ENCODE data around the gene FOXP1. TPM values are rescaled to one million over a fixed set of nuclear protein-coding genes. Genes with fewer than 3 reads are reported as not detected.

The FOXP1 gene
- total and polyA plus RNA-seq, 2 experiments from 2014 or later, result 76.8 to 99.8 TPM

- no peak overlapping the region for H2AFZ ChIP-seq
- no peaks in the 10 kb centered on the region for H4K20me1 ChIP-seq (ENCODE audit: insufficient read depth, poor library complexity, severe bottlenecking)
- TF ChIP-seq EZH2phosphoT487 (IDR thresholded peaks at IDR 0.05; ENCODE audit: low read depth, severe bottlenecking, unreplicated experiment) (no peak), EZH2 (IDR thresholded peaks at IDR 0.05; ENCODE audit: borderline replicate concordance) (no peak), CTCF (IDR thresholded peaks at IDR 0.05; ENCODE audit: poor library complexity) (no peak)
- WGBS (ENCODE audit: low lambda C conversion rate, missing lambda C conversion rate), result 96% methylated on average over 5 of the region's 5 CpGs
- H3K9me2 ChIP-seq (replicated peaks; ENCODE audit: insufficient read depth), result no peaks in the 10 kb centered on the region
- no peak overlapping the region for H3K4me3 ChIP-seq
- no peak for DNase-seq (ENCODE audit: low spot score)
- no peaks in the 10 kb centered on the region for H3K9me3 ChIP-seq (ENCODE audit: low read depth)
- H3K4me2 ChIP-seq, result no peak overlapping the region
- H3K4me1 ChIP-seq (ENCODE audit: insufficient read depth), result peaks cover 27% of the 10 kb centered on the region
- no peak overlapping the region for H3K27ac ChIP-seq
- no peaks in the 10 kb centered on the region for H3K36me3 ChIP-seq (replicated peaks; ENCODE audit: insufficient read depth, low read depth)
- H3K79me2 ChIP-seq, result peaks cover 96% of the 10 kb centered on the region
- H3K27me3 ChIP-seq, result no peaks in the 10 kb centered on the region
Measured at GRCh38 chr3:71299160-71299559, 284.4 kb downstream of the FOXP1 start.

- Histone ChIP-seq H3K9me3 (ENCODE audit: low read depth) (no peaks in the 10 kb centered on the region), H3K79me2 (peaks cover 94% of the 10 kb centered on the region), H2AFZ (no peak overlapping the region), H3K27ac (no peak overlapping the region), H3K36me3 (replicated peaks; ENCODE audit: insufficient read depth, low read depth) (no peaks in the 10 kb centered on the region), H3K4me3 (no peak overlapping the region), H4K20me1 (ENCODE audit: insufficient read depth, poor library complexity, severe bottlenecking) (no peaks in the 10 kb centered on the region), H3K27me3 (no peaks in the 10 kb centered on the region), H3K9me2 (replicated peaks; ENCODE audit: insufficient read depth) (no peaks in the 10 kb centered on the region), H3K4me2 (no peak overlapping the region), H3K4me1 (ENCODE audit: insufficient read depth) (no peaks in the 10 kb centered on the region)
- 89% methylated on average over 7 of the region's 7 CpGs for WGBS (ENCODE audit: low lambda C conversion rate, missing lambda C conversion rate)
- no peak for DNase-seq (ENCODE audit: low spot score)
- TF ChIP-seq EZH2phosphoT487 (IDR thresholded peaks at IDR 0.05; ENCODE audit: low read depth, severe bottlenecking, unreplicated experiment), result no peak
- TF ChIP-seq CTCF (IDR thresholded peaks at IDR 0.05; ENCODE audit: poor library complexity), result no peak
- no peak for TF ChIP-seq EZH2 (IDR thresholded peaks at IDR 0.05; ENCODE audit: borderline replicate concordance)
Measured at GRCh38 chr3:71294919-71295318, 288.6 kb downstream of the FOXP1 start.

- H3K4me2 ChIP-seq, result no peak overlapping the region
- no peaks in the 10 kb centered on the region for H3K9me3 ChIP-seq (ENCODE audit: low read depth)
- H3K4me1 ChIP-seq (ENCODE audit: insufficient read depth), result no peaks in the 10 kb centered on the region
- peaks cover 78% of the 10 kb centered on the region for H3K79me2 ChIP-seq
- H3K27me3 ChIP-seq, result no peaks in the 10 kb centered on the region
- 90% methylated on average over 2 of the region's 2 CpGs for WGBS (ENCODE audit: low lambda C conversion rate, missing lambda C conversion rate)
- no peak overlapping the region for H3K4me3 ChIP-seq
- no peaks in the 10 kb centered on the region for H3K9me2 ChIP-seq (replicated peaks; ENCODE audit: insufficient read depth)
- no peaks in the 10 kb centered on the region for H4K20me1 ChIP-seq (ENCODE audit: insufficient read depth, poor library complexity, severe bottlenecking)
- no peaks in the 10 kb centered on the region for H3K36me3 ChIP-seq (replicated peaks; ENCODE audit: insufficient read depth, low read depth)
- no peak overlapping the region for H3K27ac ChIP-seq
- H2AFZ ChIP-seq, result no peak overlapping the region
- DNase-seq (ENCODE audit: low spot score), result no peak
- TF ChIP-seq EZH2phosphoT487 (IDR thresholded peaks at IDR 0.05; ENCODE audit: low read depth, severe bottlenecking, unreplicated experiment) (no peak), EZH2 (IDR thresholded peaks at IDR 0.05; ENCODE audit: borderline replicate concordance) (no peak), CTCF (IDR thresholded peaks at IDR 0.05; ENCODE audit: poor library complexity) (no peak)
Measured at GRCh38 chr3:71290301-71290700, 293.2 kb downstream of the FOXP1 start.
